ENCODE results near the gene NR1I2.

DNA sequence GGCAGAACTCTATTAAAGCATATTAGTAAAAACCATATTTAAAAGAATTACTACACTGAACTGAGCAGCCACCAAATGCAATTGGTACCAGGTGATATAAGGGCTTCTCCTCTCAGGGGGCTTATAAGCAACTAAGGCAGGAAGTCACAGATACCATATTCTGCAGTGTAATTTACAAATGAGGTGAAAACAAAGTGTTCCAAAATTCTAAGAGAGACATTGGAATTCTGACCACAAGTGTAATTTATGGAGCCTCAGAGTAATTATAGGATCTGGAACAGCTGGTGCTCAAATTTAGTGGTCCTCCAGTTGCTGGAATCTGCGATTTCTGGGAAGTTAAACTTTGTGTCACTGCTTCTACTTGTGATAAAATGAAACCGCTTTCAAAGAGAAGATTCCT lies 3.1 kb upstream of the NR1I2 start:
- TF ChIP-seq, protein P1, sequence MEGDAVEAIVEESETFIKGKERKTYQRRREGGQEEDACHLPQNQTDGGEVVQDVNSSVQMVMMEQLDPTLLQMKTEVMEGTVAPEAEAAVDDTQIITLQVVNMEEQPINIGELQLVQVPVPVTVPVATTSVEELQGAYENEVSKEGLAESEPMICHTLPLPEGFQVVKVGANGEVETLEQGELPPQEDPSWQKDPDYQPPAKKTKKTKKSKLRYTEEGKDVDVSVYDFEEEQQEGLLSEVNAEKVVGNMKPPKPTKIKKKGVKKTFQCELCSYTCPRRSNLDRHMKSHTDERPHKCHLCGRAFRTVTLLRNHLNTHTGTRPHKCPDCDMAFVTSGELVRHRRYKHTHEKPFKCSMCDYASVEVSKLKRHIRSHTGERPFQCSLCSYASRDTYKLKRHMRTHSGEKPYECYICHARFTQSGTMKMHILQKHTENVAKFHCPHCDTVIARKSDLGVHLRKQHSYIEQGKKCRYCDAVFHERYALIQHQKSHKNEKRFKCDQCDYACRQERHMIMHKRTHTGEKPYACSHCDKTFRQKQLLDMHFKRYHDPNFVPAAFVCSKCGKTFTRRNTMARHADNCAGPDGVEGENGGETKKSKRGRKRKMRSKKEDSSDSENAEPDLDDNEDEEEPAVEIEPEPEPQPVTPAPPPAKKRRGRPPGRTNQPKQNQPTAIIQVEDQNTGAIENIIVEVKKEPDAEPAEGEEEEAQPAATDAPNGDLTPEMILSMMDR (IDR thresholded peaks at IDR 0.05; ENCODE audit: low read depth, low read length, poor library complexity, severe bottlenecking), result no peak
- no peak for TF ChIP-seq EZH2phosphoT487 (IDR thresholded peaks at IDR 0.05; ENCODE audit: borderline replicate concordance, low read length)
